HL-60 (cell line): Measurements from ENCODE around the gene PRKCE.

Source experiments
- CTCF ChIP-seq: IDR thresholded peaks from one replicate; pipeline ENCODE4 v1.5.1; 2011; ENCODE audit warnings: low read length, control low read depth, inconsistent platforms; ENCODE audit not compliant: insufficient read depth
- GABPA ChIP-seq: IDR thresholded peaks from 2 replicates; pipeline ENCODE4 v1.6.1; 2012; ENCODE audit warnings: low read depth
- POLR2AphosphoS5 ChIP-seq: IDR thresholded peaks from 2 replicates; pipeline ENCODE4 v1.6.1; 2012; ENCODE audit warnings: low read depth
- REST ChIP-seq: IDR thresholded peaks from 2 replicates; pipeline ENCODE4 v1.6.1; 2012; ENCODE audit warnings: low read depth; ENCODE audit not compliant: insufficient replicate concordance

- TF ChIP-seq POLR2AphosphoS5 (no peak), CTCF (no peak), GABPA (no peak), REST (no peak)
Measured at GRCh38 chr2:45913539-45913938, 262.1 kb downstream of the PRKCE start.
